Neutrophil (primary cell): ENCODE results near the gene HHAT.

ENCODE experiments used
- H3K27ac ChIP-seq: fragments of 200-600 bp; sonication (generic); 2 replicates; pipeline ENCODE4 v1.5.1; 2016; ENCODE audit warnings: mild to moderate bottlenecking, moderate library complexity
- H3K27me3 ChIP-seq: fragments of 200-600 bp; sonication (generic); 2 replicates; pipeline ENCODE4 v1.6.0; 2016; ENCODE audit warnings: mild to moderate bottlenecking
- H3K36me3 ChIP-seq: fragments of 200-600 bp; sonication (generic); 2 replicates; pipeline ENCODE4 v1.5.1; 2017
- H3K4me1 ChIP-seq, 2 experiments: fragments of 200-600 bp in 1 of 2; sonication (generic) in 1 of 2; 1 replicate in 1 of 2; 2 replicates in 1 of 2; pipeline versions ENCODE4 v1.5.1 to v1.6.1; 2013 to 2016; ENCODE audit warnings: low read depth in 1 of 2, low read length in 1 of 2, mild to moderate bottlenecking in 1 of 2, moderate library complexity in 1 of 2; ENCODE audit not compliant: control insufficient read depth in 1 of 2, insufficient read depth in 1 of 2
- H3K4me3 ChIP-seq, 2 experiments: fragments of 200-600 bp in 1 of 2; sonication (generic) in 1 of 2; 1 replicate in 1 of 2; 2 replicates in 1 of 2; pipeline ENCODE4 v1.5.1; 2013 to 2016; ENCODE audit warnings: low read depth in 1 of 2, low read length in 1 of 2, mild to moderate bottlenecking in 1 of 2, moderate library complexity in 1 of 2
- H3K9me3 ChIP-seq: fragments of 200-600 bp; sonication (generic); 2 replicates; pipeline ENCODE4 v1.5.1; 2016
- CTCF ChIP-seq: fragments of 200-600 bp; sonication (generic); IDR thresholded peaks from 2 replicates; pipeline ENCODE4 v1.5.1; 2016; ENCODE audit warnings: antibody characterized with exemption

HHAT gene

DNA sequence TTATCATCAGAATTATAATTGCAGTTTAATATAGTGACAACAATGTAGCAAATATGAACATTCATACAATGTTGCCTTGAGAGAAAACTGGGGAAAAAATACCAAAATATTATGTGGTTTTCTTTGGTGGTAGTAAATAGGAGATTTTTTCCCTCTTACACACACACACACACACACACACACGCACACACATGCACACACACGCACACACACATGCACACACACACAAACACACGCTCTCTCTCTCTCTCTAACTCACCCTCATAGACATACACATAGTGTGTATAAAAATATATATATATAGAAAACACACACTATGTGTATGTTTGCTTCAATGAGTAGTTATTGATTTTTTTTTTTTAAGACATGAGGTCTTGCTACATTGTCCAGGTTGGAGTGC, 211.6 kb downstream of the HHAT start:
- no peaks in the 10 kb centered on the region for H3K36me3 ChIP-seq
- no peak overlapping the region for H3K27ac ChIP-seq
- no peak for TF ChIP-seq CTCF
- H3K4me1 ChIP-seq: no peaks in the 10 kb centered on the region
- no peak overlapping the region for H3K4me3 ChIP-seq
- H3K27me3 ChIP-seq: no peaks in the 10 kb centered on the region
- no peaks in the 10 kb centered on the region for H3K9me3 ChIP-seq

- H3K4me3 ChIP-seq: no peak overlapping the region
- no peaks in the 10 kb centered on the region for H3K36me3 ChIP-seq
- H3K27ac ChIP-seq: no peak overlapping the region
- no peaks in the 10 kb centered on the region for H3K9me3 ChIP-seq
- H3K4me1 ChIP-seq: no peaks in the 10 kb centered on the region
- no peak for TF ChIP-seq CTCF
- H3K27me3 ChIP-seq: no peaks in the 10 kb centered on the region
Measured at GRCh38 chr1:210541680-210542358, 213.1 kb downstream of the HHAT start.

- H3K27ac ChIP-seq: no peak overlapping the region
- H3K36me3 ChIP-seq: no peaks in the 10 kb centered on the region
- no peaks in the 10 kb centered on the region for H3K9me3 ChIP-seq
- no peak for TF ChIP-seq CTCF
- no peaks in the 10 kb centered on the region for H3K27me3 ChIP-seq
- H3K4me1 ChIP-seq: no peaks in the 10 kb centered on the region
- no peak overlapping the region for H3K4me3 ChIP-seq
Measured at GRCh38 chr1:210551899-210552298, 223.2 kb downstream of the HHAT start.

- no peak overlapping the region for H3K27ac ChIP-seq
- no peaks in the 10 kb centered on the region for H3K36me3 ChIP-seq
- H3K4me3 ChIP-seq: no peak overlapping the region
- H3K27me3 ChIP-seq: no peaks in the 10 kb centered on the region
- TF ChIP-seq CTCF: no peak
- H3K9me3 ChIP-seq: no peaks in the 10 kb centered on the region
- no peaks in the 10 kb centered on the region for H3K4me1 ChIP-seq
Measured at GRCh38 chr1:210553711-210554110, 225.0 kb downstream of the HHAT start.

GRCh38 chr1:210554382-210554781, 225.7 kb downstream of the HHAT start:
- Histone ChIP-seq H3K36me3 (no peaks in the 10 kb centered on the region), H3K27ac (no peak overlapping the region), H3K9me3 (no peaks in the 10 kb centered on the region), H3K4me1 (no peaks in the 10 kb centered on the region), H3K4me3 (no peak overlapping the region), H3K27me3 (no peaks in the 10 kb centered on the region)
- TF ChIP-seq CTCF: no peak
